ENCODE results near the gene OR4A15. TPM values are rescaled to one million over a fixed set of nuclear protein-coding genes. Genes with fewer than 3 reads are reported as not detected.

OR4A15 gene
- total RNA-seq, 4 donors from 2014 or later: not detected

- H3K4me3 ChIP-seq (ENCODE audit: low read depth, poor library complexity, severe bottlenecking): no peak overlapping the region
- no peak for TF ChIP-seq POLR2A (IDR thresholded peaks at IDR 0.05)
- no peak for TF ChIP-seq CTCF (IDR thresholded peaks at IDR 0.05)
- WGBS, 2 donors: 19 to 26% methylated on average over 1 of the region's 1 CpG
- intact Hi-C loops (cut with DNase I; ENCODE audit: low total_unique reads): no loop called here
- DNase-seq (ENCODE audit: low spot score in 2 of 2): no peak
Observed at GRCh38 chr11:55401011-55401410, 33.2 kb downstream of the OR4A15 start.

Other genes with a start within 250 kb of the OR4A15 start
- gene TRIM48, start 105.8 kb upstream of the OR4A15 start, total RNA-seq: not detected
- not detected for gene OR4A16, start 24.8 kb upstream of the OR4A15 start, total RNA-seq
- gene OR4C15, start 186.5 kb downstream of the OR4A15 start, total RNA-seq: not detected
- not detected for gene OR4C16, start 204.2 kb downstream of the OR4A15 start, total RNA-seq
- not detected for gene OR4C11, start 239.7 kb downstream of the OR4A15 start, total RNA-seq